Thyroid gland (tissue), 4 donors: ENCODE results near the gene PCDHA12.

Source experiments
- POLR2A ChIP-seq, 2 donors: fragments of 450-650 bp; IDR thresholded peaks; one replicate each; pipeline ENCODE4 v1.6.1; 2017; ENCODE audit warnings: antibody characterized with exemption in 2 of 2, mild to moderate bottlenecking in 2 of 2, moderate library complexity in 1 of 2
- TF ChIP-seq, protein P1 (sequence below), 6 experiments: fragments of 200-600 bp in 3 of 6; fragments of 450-650 bp in 3 of 6; sonication (generic) in 3 of 6; IDR thresholded peaks; one replicate each; pipeline ENCODE4 v1.5.1; 2016 to 2019; ENCODE audit warnings: antibody characterized with exemption in 6 of 6, mild to moderate bottlenecking in 2 of 6, inconsistent platforms in 1 of 6, moderate library complexity in 1 of 6

DNA sequence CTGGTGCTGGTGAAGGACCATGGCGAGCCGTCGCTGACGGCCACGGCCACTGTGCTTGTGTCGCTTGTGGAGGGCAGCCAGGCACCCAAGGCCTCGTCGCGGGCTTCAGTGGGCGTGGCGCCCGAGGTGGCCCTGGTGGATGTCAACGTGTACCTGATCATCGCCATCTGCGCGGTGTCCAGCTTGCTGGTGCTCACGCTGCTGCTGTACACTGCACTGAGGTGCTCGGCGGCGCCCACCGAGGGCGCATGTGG is 17.2 kb upstream of the PCDHA12 start:
- TF ChIP-seq, protein P1, sequence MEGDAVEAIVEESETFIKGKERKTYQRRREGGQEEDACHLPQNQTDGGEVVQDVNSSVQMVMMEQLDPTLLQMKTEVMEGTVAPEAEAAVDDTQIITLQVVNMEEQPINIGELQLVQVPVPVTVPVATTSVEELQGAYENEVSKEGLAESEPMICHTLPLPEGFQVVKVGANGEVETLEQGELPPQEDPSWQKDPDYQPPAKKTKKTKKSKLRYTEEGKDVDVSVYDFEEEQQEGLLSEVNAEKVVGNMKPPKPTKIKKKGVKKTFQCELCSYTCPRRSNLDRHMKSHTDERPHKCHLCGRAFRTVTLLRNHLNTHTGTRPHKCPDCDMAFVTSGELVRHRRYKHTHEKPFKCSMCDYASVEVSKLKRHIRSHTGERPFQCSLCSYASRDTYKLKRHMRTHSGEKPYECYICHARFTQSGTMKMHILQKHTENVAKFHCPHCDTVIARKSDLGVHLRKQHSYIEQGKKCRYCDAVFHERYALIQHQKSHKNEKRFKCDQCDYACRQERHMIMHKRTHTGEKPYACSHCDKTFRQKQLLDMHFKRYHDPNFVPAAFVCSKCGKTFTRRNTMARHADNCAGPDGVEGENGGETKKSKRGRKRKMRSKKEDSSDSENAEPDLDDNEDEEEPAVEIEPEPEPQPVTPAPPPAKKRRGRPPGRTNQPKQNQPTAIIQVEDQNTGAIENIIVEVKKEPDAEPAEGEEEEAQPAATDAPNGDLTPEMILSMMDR (IDR thresholded peaks at IDR 0.05), result no peak
- TF ChIP-seq POLR2A (IDR thresholded peaks at IDR 0.05), result no peak
